ENCODE data around the gene ZNF805. TPM values are rescaled to one million over a fixed set of nuclear protein-coding genes. Genes with fewer than 3 reads are reported as not detected.

The ZNF805 gene
- polyA plus RNA-seq (2013, experiment 1 of 2) = 4.1 TPM
- polyA plus RNA-seq (2013, experiment 2 of 2) = 4.5 TPM

GRCh38 chr19:57240311-57241090 is at the start of gene ZNF805:
Gene ZNF805, plus strand, starts transcription at chr19:57240632. Its CDS starts 260 bp downstream, at chr19:57240892.
- H2BK12ac ChIP-seq (ENCODE audit: low read length) = no peak within 1 kb of the TSS
- no peak within 1 kb of the TSS for H4K91ac ChIP-seq (ENCODE audit: low read depth, low read length, poor library complexity)
- peaks cover 5% of the 10 kb centered on the region for H3K79me1 ChIP-seq (ENCODE audit: low read depth, low read length)
- peak within 1 kb of the TSS; percentile 96 for H3K18ac ChIP-seq (ENCODE audit: low read length)
- H3K4me2 ChIP-seq (ENCODE audit: insufficient read depth, low read length, poor library complexity, severe bottlenecking) = peak within 1 kb of the TSS; percentile 78
- peak within 1 kb of the TSS; percentile 73 for H3K14ac ChIP-seq (ENCODE audit: low read length)
- no peak within 1 kb of the TSS for H3K4ac ChIP-seq (ENCODE audit: low read length)
- H2BK15ac ChIP-seq (ENCODE audit: low read length) = peak within 1 kb of the TSS; percentile 73
- no CpG with 5 or more reads among the region's 61 CpGs for WGBS, 2 donors (ENCODE audit: extremely low coverage in 2 of 2, insufficient read length in 2 of 2, insufficient replicate concordance in 1 of 2)
- no peak within 1 kb of the TSS for H2BK120ac ChIP-seq (ENCODE audit: low read depth, low read length)
- H3K4me1 ChIP-seq (ENCODE audit: control insufficient read depth in 2 of 2, insufficient read depth in 1 of 2, low read depth in 1 of 2, low read length in 2 of 2) = peaks cover 6 to 8% of the 10 kb centered on the region in 2 donors
- no peaks in the 10 kb centered on the region for H3K9me3 ChIP-seq (replicated peaks in 1 of 2; ENCODE audit: control insufficient read depth in 2 of 2, insufficient read depth in 1 of 2, low read depth in 1 of 2, low read length in 2 of 2)
- DNase-seq (ENCODE audit: low spot score) = peak; percentile 91
- H4K8ac ChIP-seq (ENCODE audit: low read depth, low read length) = peak within 1 kb of the TSS; percentile 70
- peak within 1 kb of the TSS; percentile 92 for H3K23ac ChIP-seq (ENCODE audit: low read depth, low read length, poor library complexity)
- H2AK5ac ChIP-seq (ENCODE audit: low read depth, low read length) = peak within 1 kb of the TSS; percentile 36
- no peaks in the 10 kb centered on the region for H3K27me3 ChIP-seq (ENCODE audit: control insufficient read depth in 3 of 3, insufficient read depth in 3 of 3, low read depth in 1 of 3, low read length in 3 of 3)
- peak within 1 kb of the TSS; percentile 97 for H2AFZ ChIP-seq (ENCODE audit: low read length)
- H3K36me3 ChIP-seq (replicated peaks in 1 of 2; ENCODE audit: control insufficient read depth in 2 of 2, insufficient read depth in 2 of 2, low read length in 2 of 2) = peaks cover 0 to 26% of the 10 kb centered on the region in 2 donors
- peak within 1 kb of the TSS; percentile 92 for H3K9ac ChIP-seq (ENCODE audit: low read depth, low read length, poor library complexity)
- H3K4me3 ChIP-seq (ENCODE audit: low read length in 2 of 2) = peak within 1 kb of the TSS; percentile 71 to 85
- peak within 1 kb of the TSS; percentile 74 for H3K27ac ChIP-seq (replicated peaks; ENCODE audit: low read length)
- H2BK5ac ChIP-seq (ENCODE audit: low read length) = peak within 1 kb of the TSS; percentile 56

- peak within 1 kb of the TSS; percentile 100 for H4K8ac ChIP-seq (ENCODE audit: low read depth, low read length)
- peak within 1 kb of the TSS; percentile 79 for H3K4me2 ChIP-seq (ENCODE audit: insufficient read depth, low read length, poor library complexity, severe bottlenecking)
- H3K4me3 ChIP-seq (ENCODE audit: low read length in 2 of 2) = peak within 1 kb of the TSS; percentile 87 to 97
- no peak within 1 kb of the TSS for H2BK120ac ChIP-seq (ENCODE audit: low read depth, low read length)
- peak within 1 kb of the TSS; percentile 91 for H2AFZ ChIP-seq (ENCODE audit: low read length)
- H2BK12ac ChIP-seq (ENCODE audit: low read length) = no peak within 1 kb of the TSS
- H3K4me1 ChIP-seq (ENCODE audit: control insufficient read depth in 2 of 2, insufficient read depth in 1 of 2, low read depth in 1 of 2, low read length in 2 of 2) = peaks cover 0 to 8% of the 10 kb centered on the region in 2 donors
- H3K9ac ChIP-seq (ENCODE audit: low read depth, low read length, poor library complexity) = peak within 1 kb of the TSS; percentile 93
- peak within 1 kb of the TSS; percentile 75 for H3K23ac ChIP-seq (ENCODE audit: low read depth, low read length, poor library complexity)
- H2BK5ac ChIP-seq (ENCODE audit: low read length) = no peak within 1 kb of the TSS
- peak within 1 kb of the TSS; percentile 98 for H3K18ac ChIP-seq (ENCODE audit: low read length)
- no CpG with 5 or more reads among the region's 81 CpGs for WGBS, 2 donors (ENCODE audit: extremely low coverage in 2 of 2, insufficient read length in 2 of 2, insufficient replicate concordance in 1 of 2)
- peaks cover 22 to 38% of the 10 kb centered on the region in 2 donors for H3K36me3 ChIP-seq (replicated peaks in 1 of 2; ENCODE audit: control insufficient read depth in 2 of 2, insufficient read depth in 2 of 2, low read length in 2 of 2)
- H2BK15ac ChIP-seq (ENCODE audit: low read length) = peak within 1 kb of the TSS; percentile 1
- H3K9me3 ChIP-seq (replicated peaks in 1 of 2; ENCODE audit: control insufficient read depth in 2 of 2, insufficient read depth in 1 of 2, low read depth in 1 of 2, low read length in 2 of 2) = peaks cover 21 to 36% of the 10 kb centered on the region in 2 donors
- H3K27ac ChIP-seq (replicated peaks; ENCODE audit: low read length) = peak within 1 kb of the TSS; percentile 76
- H3K27me3 ChIP-seq (ENCODE audit: control insufficient read depth in 3 of 3, insufficient read depth in 3 of 3, low read depth in 1 of 3, low read length in 3 of 3) = no peaks in the 10 kb centered on the region
- no peak within 1 kb of the TSS for H4K91ac ChIP-seq (ENCODE audit: low read depth, low read length, poor library complexity)
- H3K4ac ChIP-seq (ENCODE audit: low read length) = no peak within 1 kb of the TSS
- no peak within 1 kb of the TSS for H3K14ac ChIP-seq (ENCODE audit: low read length)
- peaks cover 7% of the 10 kb centered on the region for H3K79me1 ChIP-seq (ENCODE audit: low read depth, low read length)
- DNase-seq (ENCODE audit: low spot score) = peak; percentile 61
- H2AK5ac ChIP-seq (ENCODE audit: low read depth, low read length) = peak within 1 kb of the TSS; percentile 58
These were observed 49.0 kb upstream of the ZNF805 start, which contains the start of gene ZNF264 for GRCh38 chr19:57191141-57192076. Gene ZNF264, plus strand, starts transcription at chr19:57191500. Its CDS starts 414 bp downstream, at chr19:57191914.

GRCh38 chr19:57192077-57192420 is 48.4 kb upstream of the ZNF805 start:
- H2BK15ac ChIP-seq (ENCODE audit: low read length) = no peak overlapping the region
- H3K27me3 ChIP-seq (ENCODE audit: control insufficient read depth in 3 of 3, insufficient read depth in 3 of 3, low read depth in 1 of 3, low read length in 3 of 3) = no peaks in the 10 kb centered on the region
- WGBS, 2 donors (ENCODE audit: extremely low coverage in 2 of 2, insufficient read length in 2 of 2, insufficient replicate concordance in 1 of 2) = no CpG with 5 or more reads among the region's 9 CpGs
- H3K79me1 ChIP-seq (ENCODE audit: low read depth, low read length) = peaks cover 7% of the 10 kb centered on the region
- H3K4me2 ChIP-seq (ENCODE audit: insufficient read depth, low read length, poor library complexity, severe bottlenecking) = peak overlapping the region; percentile 79
- peaks cover 20 to 36% of the 10 kb centered on the region in 2 donors for H3K9me3 ChIP-seq (replicated peaks in 1 of 2; ENCODE audit: control insufficient read depth in 2 of 2, insufficient read depth in 1 of 2, low read depth in 1 of 2, low read length in 2 of 2)
- no peak overlapping the region for H3K14ac ChIP-seq (ENCODE audit: low read length)
- H2BK5ac ChIP-seq (ENCODE audit: low read length) = no peak overlapping the region
- no peak overlapping the region for H4K91ac ChIP-seq (ENCODE audit: low read depth, low read length, poor library complexity)
- H3K36me3 ChIP-seq (replicated peaks in 1 of 2; ENCODE audit: control insufficient read depth in 2 of 2, insufficient read depth in 2 of 2, low read length in 2 of 2) = peaks cover 27 to 44% of the 10 kb centered on the region in 2 donors
- no peak overlapping the region for H3K23ac ChIP-seq (ENCODE audit: low read depth, low read length, poor library complexity)
- H2AFZ ChIP-seq (ENCODE audit: low read length) = peak overlapping the region; percentile 91
- H3K27ac ChIP-seq (replicated peaks; ENCODE audit: low read length) = no peak overlapping the region
- DNase-seq (ENCODE audit: low spot score) = no peak
- H3K18ac ChIP-seq (ENCODE audit: low read length) = peak overlapping the region; percentile 98
- no peak overlapping the region for H2BK120ac ChIP-seq (ENCODE audit: low read depth, low read length)
- peak overlapping the region; percentile 93 for H3K9ac ChIP-seq (ENCODE audit: low read depth, low read length, poor library complexity)
- H4K8ac ChIP-seq (ENCODE audit: low read depth, low read length) = no peak overlapping the region
- no peak overlapping the region for H3K4ac ChIP-seq (ENCODE audit: low read length)
- H3K4me3 ChIP-seq (ENCODE audit: low read length in 2 of 2) = peak overlapping the region; percentile 87 to 97
- H3K4me1 ChIP-seq (ENCODE audit: control insufficient read depth in 2 of 2, insufficient read depth in 1 of 2, low read depth in 1 of 2, low read length in 2 of 2) = peaks cover 0 to 8% of the 10 kb centered on the region in 2 donors
- H2BK12ac ChIP-seq (ENCODE audit: low read length) = no peak overlapping the region
- H2AK5ac ChIP-seq (ENCODE audit: low read depth, low read length) = peak overlapping the region; percentile 58

Data from neuronal stem cell (in vitro differentiated cells).